GF-D8 (cell line): ENCODE data around the gene PPAT.
"Not testable (repeated sequence)": the region's sequence is repeated elsewhere in the genome, so short reads cannot be mapped to it uniquely, and the experiment has no call there.

Experiments used
- DNase-seq: peaks from one replicate; lab custom pipeline; 2025; lab: John Stamatoyannopoulos, UW

The PPAT gene

GRCh38 chr4:56435140-56435926 is at the start of gene PPAT:
Gene PPAT, minus strand, starts transcription at chr4:56435615. Its CDS starts 138 bp downstream, at chr4:56435477.
- peak; percentile 91 for DNase-seq

- no peak for DNase-seq
Observed at GRCh38 chr4:56480691-56481090, 45.3 kb upstream of the PPAT start.

DNA sequence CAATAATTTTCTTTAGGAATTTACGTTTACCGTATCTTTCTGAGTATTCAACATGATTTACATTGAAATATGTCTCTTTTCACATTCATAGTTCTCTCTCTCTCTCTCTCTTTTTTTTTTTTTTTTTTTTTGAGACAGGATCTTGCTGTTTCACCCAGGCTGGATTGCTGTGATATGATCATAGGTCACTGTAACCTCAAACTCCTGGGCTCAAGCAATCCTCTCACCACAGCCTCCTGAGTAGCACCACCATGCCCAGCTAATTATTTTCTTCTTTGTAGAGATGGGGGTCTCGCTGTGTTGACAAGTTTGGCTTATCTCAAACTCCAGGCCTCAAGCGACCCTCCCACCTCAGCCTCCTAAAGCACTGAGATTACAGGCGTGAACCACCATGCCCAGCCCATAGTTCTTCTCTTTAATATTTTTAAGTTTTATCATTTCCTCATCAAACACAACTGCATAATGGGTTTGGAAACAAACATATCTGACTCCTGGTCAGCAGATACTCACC is 41.8 kb upstream of the PPAT start:
- no peak for DNase-seq

GRCh38 chr4:56475917-56476316 is 40.5 kb upstream of the PPAT start:
- DNase-seq, result no peak

GRCh38 chr4:56469489-56470210 is 34.2 kb upstream of the PPAT start:
- peak; percentile 16 for DNase-seq

GRCh38 chr4:56468097-56468422 is 32.6 kb upstream of the PPAT start:
- DNase-seq, result no peak

- peak; percentile 78 for DNase-seq
Observed at GRCh38 chr4:56467284-56468096, 32.1 kb upstream of the PPAT start, which contains the start of gene SRP72. Gene SRP72, plus strand, starts transcription at chr4:56467617. Its CDS starts 19 bp downstream, at chr4:56467636.

DNA sequence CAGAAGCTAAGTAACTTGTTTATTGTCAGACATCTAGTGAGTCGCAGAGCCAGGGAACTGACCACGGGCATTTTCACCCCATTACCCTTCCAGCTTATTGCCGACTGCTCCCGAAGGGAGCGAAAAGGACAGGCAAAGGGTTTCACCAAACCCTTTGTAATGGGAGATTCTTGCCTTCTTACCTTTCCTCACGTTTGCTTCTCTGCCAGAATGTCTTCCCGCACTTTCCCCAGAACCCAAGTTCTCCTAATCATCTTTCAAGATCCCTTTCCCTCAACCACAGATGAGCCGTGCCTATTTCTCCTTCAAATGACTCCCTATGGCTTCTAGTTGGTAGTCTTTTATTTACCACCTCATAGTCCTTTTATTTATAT is 31.5 kb upstream of the PPAT start:
- no peak for DNase-seq

DNA sequence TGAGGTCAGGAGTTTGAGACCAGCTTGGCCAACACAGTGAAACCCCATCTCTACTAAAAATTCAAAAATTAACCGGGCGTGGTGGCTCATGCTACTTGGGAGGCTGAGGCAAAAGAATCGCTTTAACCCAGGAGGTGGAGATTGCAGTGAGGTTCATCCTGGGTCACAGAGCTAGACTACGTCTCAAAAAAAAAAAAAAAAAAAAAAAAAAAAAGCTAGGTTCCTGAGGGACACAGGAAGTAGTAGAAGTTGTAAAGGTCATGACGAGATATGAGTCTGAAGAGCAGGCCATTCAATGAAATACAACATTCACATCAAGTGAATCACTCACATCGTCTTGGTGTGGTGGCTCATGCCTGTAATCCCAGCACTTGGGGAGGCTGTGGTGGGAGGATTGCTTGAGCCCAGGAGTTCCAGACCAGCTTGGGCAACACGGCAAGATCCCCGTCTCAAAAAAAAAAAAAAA is 30.9 kb upstream of the PPAT start:
- DNase-seq, result peak; percentile 43

DNA sequence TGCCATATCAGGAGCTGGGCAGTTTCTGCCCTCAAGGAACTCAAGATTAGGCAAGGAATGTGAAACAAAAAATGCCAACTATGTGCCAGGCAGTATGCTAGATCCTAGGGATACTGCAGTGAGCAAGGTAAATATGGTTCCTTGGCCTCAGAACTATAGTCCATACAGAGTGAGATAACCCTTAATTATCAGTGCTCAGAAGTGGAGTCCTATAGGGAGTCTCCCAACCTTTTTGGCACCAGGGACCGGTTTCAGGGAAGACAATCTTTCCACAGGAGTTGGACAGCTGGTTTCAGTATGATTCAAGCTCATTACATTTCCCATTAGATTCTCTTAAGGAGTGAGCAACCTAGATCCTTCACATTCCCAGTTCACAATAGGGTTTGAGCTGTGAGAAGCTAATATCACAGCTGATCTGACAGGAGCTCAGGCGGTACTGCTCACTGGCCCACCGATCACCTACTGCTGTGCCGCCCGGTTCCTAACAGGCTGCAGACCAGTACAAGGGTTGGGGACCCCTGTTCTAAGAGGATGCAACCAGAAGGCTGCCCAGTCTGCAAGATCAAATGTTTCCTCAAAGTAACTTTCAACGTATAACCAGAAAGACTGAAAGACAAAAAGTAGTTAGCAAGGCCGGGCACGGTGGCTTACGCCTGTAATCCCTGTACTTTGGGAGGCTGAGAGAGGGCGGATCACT is 30.3 kb upstream of the PPAT start:
- no peak for DNase-seq

DNA sequence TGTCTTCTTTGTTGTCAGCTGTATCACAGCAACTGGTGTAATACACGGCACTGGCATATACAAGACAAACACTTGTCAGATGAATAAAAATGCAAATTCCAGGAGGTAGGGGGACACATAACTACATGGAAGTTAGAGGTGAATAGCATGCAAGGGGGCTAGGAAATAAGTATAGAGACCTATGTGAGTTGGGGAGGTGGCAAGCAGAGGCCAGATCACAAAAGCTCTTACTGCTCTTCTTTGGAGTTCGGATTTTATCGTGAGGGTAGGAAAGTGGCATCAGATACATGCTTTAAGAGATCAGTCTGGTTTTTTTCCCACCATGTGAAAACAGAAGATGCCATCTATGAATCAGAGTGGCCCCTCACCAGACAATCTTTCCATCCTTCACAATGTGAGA is 29.2 kb upstream of the PPAT start:
- DNase-seq, result no peak

DNA sequence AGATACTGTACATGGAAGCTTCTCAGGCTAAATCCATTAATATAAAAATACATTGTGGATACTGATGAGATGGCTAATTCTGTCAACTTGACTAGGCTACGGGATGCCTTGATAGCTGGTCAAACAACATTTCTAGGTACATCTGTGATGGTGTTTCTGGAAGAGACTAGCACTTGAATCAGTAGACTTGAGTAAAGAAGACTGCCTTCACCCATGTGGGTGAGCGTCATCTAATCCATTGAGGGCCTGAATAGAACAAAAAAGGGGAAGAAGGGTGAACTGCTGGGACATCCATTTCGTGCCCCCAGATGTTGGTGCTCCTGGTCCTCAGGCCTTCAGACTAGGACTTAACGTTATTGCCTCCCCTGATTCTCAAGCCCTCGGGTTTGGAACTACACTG is 28.3 kb upstream of the PPAT start:
- no peak for DNase-seq

DNA sequence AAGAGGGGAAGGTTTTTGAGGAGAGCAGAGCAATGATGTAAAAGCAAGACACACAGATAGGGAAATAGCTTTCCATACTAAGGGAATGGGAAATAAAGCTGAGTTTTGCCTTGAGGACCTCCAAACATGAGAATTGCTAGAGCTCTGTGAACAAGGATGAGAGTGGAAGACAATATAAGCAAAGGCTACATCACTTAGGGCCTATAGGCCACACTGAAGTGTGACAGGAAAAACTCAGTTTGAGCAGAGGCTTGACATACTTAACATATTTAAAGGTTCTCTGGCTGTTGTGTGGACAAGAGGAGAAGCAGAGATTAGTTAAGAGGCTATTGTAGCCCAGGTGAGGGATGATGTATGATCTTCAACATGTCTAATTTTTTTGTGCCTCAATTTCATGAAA is 26.7 kb upstream of the PPAT start:
- DNase-seq, result no peak

- no peak for DNase-seq
Observed at GRCh38 chr4:56460085-56460484, 24.7 kb upstream of the PPAT start.

DNA sequence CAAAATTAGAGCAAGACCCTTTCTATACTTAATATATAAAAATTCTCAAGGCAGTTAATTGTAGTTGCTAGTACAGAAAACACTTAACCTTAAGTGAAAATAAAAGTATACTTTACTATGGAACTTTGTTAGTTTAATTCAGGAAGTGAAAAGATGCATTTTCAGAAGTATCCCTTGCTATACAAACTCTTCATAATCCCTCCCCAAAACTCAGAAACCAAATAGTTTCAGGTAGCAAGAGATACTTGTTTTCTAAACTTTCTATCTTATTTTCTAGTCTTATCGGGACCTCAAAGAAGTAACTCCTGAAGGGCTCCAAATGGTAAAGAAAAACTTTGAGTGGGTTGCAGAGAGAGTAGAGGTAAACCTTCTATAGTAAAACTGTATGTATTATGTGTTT is 14.9 kb upstream of the PPAT start:
- no peak for DNase-seq

DNA sequence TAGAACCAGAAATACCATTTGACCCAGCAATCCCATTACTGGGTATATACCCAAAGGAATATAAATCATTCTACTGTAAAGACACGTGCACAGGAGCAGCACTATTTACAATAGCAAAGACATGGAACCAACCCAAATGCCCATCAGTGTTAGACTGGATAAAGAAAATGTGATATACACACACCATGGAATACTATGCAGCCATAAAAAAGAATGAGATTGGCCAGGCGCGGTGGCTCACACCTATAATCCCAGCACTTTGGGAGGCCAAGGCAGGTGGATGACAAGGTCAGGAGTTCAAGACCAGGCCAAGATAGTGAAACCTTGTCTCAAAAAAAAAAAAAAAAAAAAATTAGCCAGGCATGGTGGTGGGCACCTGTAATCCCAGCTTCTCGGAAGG is 14.1 kb upstream of the PPAT start:
- not testable (repeated sequence) for DNase-seq

DNA sequence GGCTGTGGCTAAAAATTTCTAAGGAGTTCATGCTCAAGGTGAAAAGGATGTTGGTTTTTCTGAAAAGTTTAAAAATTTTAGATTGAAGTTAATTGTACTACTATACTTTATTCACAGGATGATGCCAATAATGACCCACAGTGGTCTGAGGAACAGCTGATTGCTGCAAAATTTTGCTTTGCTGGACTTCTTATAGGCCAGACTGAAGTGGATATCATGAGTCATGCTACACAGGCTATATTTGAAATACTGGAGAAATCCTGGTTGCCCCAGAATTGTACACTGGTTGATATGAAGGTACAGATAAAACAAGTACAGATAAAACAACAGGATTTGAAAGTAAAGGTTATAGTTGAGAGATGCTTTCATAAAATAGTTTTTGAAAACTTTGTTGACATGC is 12.9 kb upstream of the PPAT start:
- DNase-seq, result no peak

DNA sequence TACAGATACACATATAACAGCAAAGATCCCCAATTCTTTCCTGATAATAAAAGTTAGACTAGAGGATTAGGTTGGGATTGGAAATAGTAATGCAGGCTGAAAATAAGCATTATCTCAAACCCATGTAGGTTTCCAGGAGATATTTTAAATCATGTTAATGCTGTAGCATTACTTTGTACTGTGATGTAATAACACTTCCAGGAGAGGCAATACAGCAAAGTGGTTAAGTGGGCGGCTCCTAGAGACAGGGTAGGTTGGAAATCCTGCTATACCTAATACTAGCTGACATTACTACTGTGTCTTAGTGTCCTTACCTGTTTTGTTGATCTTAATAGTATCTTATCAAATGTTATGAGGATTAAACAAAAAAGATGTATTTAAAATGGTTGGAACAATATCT is 10.3 kb upstream of the PPAT start:
- DNase-seq, result no peak

- DNase-seq, result no peak
Observed at GRCh38 chr4:56444719-56445118, 9.3 kb upstream of the PPAT start.

- no peak for DNase-seq
Observed at GRCh38 chr4:56440983-56441382, 5.6 kb upstream of the PPAT start.

DNA sequence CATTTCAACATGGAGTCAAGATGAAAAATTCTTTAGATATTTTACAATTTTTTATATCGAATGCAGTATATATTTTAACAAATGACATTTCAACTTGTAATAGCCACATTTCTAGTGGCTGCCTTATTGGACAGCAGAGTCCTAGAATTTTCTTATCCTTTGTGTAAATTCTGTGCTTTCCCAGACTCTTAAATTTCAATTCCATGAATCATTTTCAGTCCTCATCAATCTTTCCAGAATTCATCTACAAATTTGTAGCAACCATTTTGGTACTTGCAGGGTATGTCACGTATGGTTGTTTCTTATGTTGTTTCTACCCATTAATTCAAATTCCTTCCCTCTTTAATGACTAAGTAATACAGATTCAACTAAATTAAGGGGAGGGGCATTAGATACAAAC is 3.4 kb upstream of the PPAT start:
- DNase-seq, result no peak

DNA sequence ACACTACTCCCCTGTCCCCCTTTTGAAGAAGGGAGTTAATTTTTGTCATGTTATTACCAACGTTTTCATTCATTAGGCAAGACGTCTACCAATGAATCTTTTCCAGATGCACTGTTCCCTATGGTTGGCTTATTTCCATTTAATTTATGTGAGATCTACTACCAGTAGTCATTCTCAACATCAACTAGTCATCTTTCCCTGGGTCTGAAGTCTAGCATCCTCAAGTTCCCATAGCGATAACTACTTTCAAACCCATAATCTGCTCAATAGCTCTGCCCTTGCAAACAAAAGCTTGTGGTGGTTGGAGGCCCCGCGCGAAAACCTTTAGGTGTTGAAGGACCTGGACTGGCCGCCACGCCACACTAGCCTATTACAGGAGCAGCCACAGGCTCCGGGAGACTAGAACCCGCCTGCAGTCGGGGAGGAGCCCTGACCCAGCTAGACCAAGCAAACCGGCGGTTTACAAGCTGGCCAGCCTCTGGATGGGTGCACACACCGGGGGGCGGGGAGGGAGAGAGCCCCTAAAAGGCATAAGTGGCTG is 746 bp downstream of the PPAT start:
- DNase-seq, result peak; percentile 30
